Glutamatergic neuron (in vitro differentiated cells): ENCODE data around the gene NR0B2. TPM values are rescaled to one million over a fixed set of nuclear protein-coding genes. Genes with fewer than 3 reads are reported as not detected.
A peak's percentile ranks its signal among the peaks of the same experiment; 100 is the strongest.
"Not testable (repeated sequence)": the region's sequence is repeated elsewhere in the genome, so short reads cannot be mapped to it uniquely, and the experiment has no call there.

ENCODE experiments used
- DNase-seq: peaks from one replicate; pipeline ENCODE4 v3.0.0; 2022
- H3K27ac Mint-ChIP-seq: one replicate; pipeline ENCODE4 v1.8.0; 2020; ENCODE audit warnings: mild to moderate bottlenecking, mixed read lengths, inconsistent platforms; ENCODE audit not compliant: unreplicated experiment
- H3K27me3 Mint-ChIP-seq: one replicate; pipeline ENCODE4 v1.8.0; 2020; ENCODE audit warnings: mild to moderate bottlenecking, moderate library complexity, mixed read lengths, inconsistent platforms; ENCODE audit not compliant: unreplicated experiment
- H3K36me3 Mint-ChIP-seq: one replicate; pipeline ENCODE4 v1.8.0; 2020; ENCODE audit warnings: mild to moderate bottlenecking, mixed read lengths, inconsistent platforms; ENCODE audit not compliant: unreplicated experiment
- H3K4me1 Mint-ChIP-seq: one replicate; pipeline ENCODE4 v1.8.0; 2020; ENCODE audit warnings: mild to moderate bottlenecking, low read depth, mixed read lengths, inconsistent platforms; ENCODE audit not compliant: unreplicated experiment
- H3K4me3 Mint-ChIP-seq: one replicate; pipeline ENCODE4 v1.8.0; 2020; ENCODE audit warnings: mild to moderate bottlenecking, mixed read lengths, inconsistent platforms; ENCODE audit not compliant: unreplicated experiment
- H3K9me3 Mint-ChIP-seq: one replicate; pipeline ENCODE4 v1.8.0; 2020; ENCODE audit warnings: mild to moderate bottlenecking, moderate library complexity, mixed read lengths, inconsistent platforms; ENCODE audit not compliant: unreplicated experiment
- total RNA-seq: library from RNA; stranded (reverse); fragmentation: NEBNext Ultra II Directional; extraction: Animal tissue kit (Norgen Biotek cat#: 25700); gene quantifications from one replicate; pipeline ENCODE4 v1.2.1, GENCODE V29; 2021; ENCODE audit not compliant: unreplicated experiment
- TF ChIP-seq, protein P1 (sequence below): fragments of 200-600 bp; sonication (generic); IDR thresholded peaks from one replicate; pipeline ENCODE4 v1.5.0; 2021; ENCODE audit not compliant: partially characterized antibody, unreplicated experiment

The NR0B2 gene
- total RNA-seq, 1 donor from 2014 or later, result not detected

DNA sequence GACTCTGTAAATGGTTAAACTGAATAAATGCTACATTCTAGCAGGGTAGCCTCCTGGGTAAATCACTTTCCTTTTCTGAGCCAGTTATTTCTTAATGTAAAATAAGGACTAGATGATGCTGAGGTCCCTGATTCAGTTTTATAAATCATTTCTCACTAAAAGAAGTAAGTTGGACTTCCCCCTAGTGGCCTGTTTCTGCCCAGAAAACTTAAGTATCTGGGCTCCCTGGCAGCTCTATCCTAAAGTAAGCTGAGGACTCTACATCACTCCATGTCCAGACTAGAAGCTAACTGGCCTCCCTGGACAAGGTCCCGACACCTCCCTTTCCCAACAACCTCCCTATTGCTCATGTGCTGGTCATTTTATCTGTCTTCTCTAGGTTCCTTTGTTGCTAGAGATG is 26.6 kb downstream of the NR0B2 start:
- Mint-ChIP-seq H3K4me1 (peaks cover 7% of the 10 kb centered on the region), H3K9me3 (peaks cover 7% of the 10 kb centered on the region), H3K4me3 (peak overlapping the region; percentile 16), H3K27ac (no peak overlapping the region), H3K36me3 (no peaks in the 10 kb centered on the region), H3K27me3 (peaks cover 4% of the 10 kb centered on the region)
- TF ChIP-seq, protein P1, sequence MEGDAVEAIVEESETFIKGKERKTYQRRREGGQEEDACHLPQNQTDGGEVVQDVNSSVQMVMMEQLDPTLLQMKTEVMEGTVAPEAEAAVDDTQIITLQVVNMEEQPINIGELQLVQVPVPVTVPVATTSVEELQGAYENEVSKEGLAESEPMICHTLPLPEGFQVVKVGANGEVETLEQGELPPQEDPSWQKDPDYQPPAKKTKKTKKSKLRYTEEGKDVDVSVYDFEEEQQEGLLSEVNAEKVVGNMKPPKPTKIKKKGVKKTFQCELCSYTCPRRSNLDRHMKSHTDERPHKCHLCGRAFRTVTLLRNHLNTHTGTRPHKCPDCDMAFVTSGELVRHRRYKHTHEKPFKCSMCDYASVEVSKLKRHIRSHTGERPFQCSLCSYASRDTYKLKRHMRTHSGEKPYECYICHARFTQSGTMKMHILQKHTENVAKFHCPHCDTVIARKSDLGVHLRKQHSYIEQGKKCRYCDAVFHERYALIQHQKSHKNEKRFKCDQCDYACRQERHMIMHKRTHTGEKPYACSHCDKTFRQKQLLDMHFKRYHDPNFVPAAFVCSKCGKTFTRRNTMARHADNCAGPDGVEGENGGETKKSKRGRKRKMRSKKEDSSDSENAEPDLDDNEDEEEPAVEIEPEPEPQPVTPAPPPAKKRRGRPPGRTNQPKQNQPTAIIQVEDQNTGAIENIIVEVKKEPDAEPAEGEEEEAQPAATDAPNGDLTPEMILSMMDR, result no peak
- no peak for DNase-seq

DNA sequence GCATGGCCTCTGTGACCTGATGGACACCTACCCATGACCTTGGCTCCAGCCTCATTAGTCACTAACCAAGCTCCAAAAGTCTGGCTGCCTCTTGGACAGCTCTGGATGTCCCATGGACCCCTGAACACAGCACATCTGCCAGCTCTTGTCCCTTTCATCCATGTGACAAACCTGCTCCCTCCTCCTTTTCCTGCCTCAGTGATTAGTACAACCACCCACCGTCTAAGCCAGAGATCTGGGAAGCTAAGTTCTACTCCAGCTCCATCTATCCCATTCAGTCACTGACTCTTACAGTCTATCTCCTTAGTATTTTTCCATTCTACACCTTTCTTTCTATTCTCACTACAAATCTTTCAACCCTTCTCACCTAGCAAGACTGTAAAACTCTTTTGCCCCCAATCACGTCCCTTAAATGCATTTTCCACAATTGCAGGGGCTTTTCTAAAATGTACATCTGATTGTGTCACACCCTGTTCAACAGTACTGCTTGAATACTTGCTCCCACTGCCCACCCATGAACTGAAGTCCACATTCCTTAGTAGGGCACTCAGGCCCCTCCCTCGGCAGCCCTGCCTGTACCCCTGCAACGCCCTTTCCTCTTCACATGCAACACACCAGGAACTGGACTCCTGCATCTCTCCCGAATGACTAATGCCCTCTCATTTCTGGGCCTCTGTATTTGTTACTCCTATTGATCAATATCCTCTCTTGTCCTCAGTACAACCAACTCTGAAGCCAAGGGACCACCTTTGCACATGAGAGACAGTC is 30.9 kb downstream of the NR0B2 start:
- Mint-ChIP-seq H3K9me3 (peaks cover 1% of the 10 kb centered on the region), H3K4me3 (no peak overlapping the region), H3K4me1 (no peaks in the 10 kb centered on the region), H3K36me3 (no peaks in the 10 kb centered on the region), H3K27me3 (peaks cover 2% of the 10 kb centered on the region), H3K27ac (no peak overlapping the region)
- TF ChIP-seq, protein P1, result no peak
- DNase-seq, result no peak

DNA sequence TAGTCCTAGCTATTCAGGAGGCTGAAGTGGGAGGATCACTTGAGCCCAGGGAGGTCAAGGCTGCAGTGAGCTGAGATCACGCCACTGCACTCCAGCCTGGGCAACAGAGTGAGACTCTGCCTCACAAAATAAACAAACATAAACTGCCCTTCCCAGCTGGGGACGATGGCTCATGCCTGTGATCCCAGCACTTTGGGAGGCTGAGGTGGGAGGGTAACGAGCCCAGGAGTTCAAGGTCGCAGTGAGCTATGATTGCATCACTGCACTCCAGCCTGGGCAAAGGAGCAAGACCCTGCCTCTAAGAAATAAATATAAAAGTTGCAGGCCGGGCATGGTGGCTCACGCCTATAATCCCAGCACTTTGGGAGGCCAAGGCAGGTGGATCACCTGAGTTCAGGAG is 32.2 kb downstream of the NR0B2 start:
- H3K4me1 Mint-ChIP-seq, H3K27me3 Mint-ChIP-seq, H3K27ac Mint-ChIP-seq, H3K9me3 Mint-ChIP-seq, DNase-seq, H3K4me3 Mint-ChIP-seq, H3K36me3 Mint-ChIP-seq: not testable (repeated sequence)

DNA sequence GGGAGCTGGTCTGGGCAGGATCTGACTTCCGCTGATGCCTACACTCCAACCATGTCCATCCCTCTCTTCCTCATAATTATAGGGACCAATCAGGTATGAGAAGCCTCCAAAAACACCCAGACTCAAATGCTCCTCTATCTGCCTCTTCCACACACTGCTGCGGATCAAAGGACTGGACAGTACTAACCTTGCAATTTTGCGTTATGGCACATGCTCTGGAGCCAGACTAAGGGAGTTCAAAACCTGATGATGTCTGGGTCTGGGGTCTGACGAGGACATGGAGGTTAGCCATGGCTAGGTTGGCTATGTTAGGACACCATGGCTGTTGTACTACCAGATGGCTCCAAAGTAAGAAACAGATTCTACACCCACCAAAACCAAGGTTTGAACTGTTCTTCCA is 34.0 kb downstream of the NR0B2 start:
- H3K9me3 Mint-ChIP-seq, result peaks cover 1% of the 10 kb centered on the region
- no peak overlapping the region for H3K27ac Mint-ChIP-seq
- H3K36me3 Mint-ChIP-seq, result no peaks in the 10 kb centered on the region
- H3K4me3 Mint-ChIP-seq, result no peak overlapping the region
- H3K27me3 Mint-ChIP-seq, result no peaks in the 10 kb centered on the region
- TF ChIP-seq, protein P1, result no peak
- DNase-seq, result no peak
- H3K4me1 Mint-ChIP-seq, result no peaks in the 10 kb centered on the region

DNA sequence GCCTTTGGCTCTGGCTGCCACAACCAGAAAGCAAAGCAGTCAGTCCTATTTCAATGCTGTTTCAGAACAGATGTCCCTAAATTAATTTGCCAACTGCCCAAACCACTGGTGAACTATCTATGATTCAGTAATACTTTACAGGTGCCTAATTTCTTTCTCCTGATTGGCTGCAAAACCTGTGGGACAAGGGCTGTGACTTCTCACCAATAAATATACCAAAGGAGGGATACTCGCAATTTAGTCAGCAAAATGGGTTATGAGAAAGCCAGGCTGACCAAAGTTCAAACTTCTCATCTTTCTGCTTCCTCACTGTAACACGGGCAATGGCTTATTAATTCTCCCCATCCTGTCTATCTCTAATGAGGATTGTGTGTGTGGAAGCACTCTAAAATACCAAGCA is 36.4 kb downstream of the NR0B2 start:
- H3K36me3 Mint-ChIP-seq, result no peaks in the 10 kb centered on the region
- no peak overlapping the region for H3K27ac Mint-ChIP-seq
- H3K27me3 Mint-ChIP-seq, result peaks cover 2% of the 10 kb centered on the region
- H3K4me1 Mint-ChIP-seq, result no peaks in the 10 kb centered on the region
- DNase-seq, result no peak
- H3K4me3 Mint-ChIP-seq, result no peak overlapping the region
- no peaks in the 10 kb centered on the region for H3K9me3 Mint-ChIP-seq
- TF ChIP-seq, protein P1, result no peak
